H1 (cell line): Measurements from ENCODE around the gene SLC34A1. TPM values are rescaled to one million over a fixed set of nuclear protein-coding genes. Genes with fewer than 3 reads are reported as not detected.

Experiments used
- CTCF ChIA-PET: fragments of 300-600 bp; sonication (Branson Sonifier 250); formaldehyde crosslinking; loops from one replicate; lab custom pipeline; 2021; ENCODE audit not compliant: partially characterized antibody; lab: Charles Lee
- POLR2A ChIA-PET: fragments of 300-600 bp; sonication (Branson Sonifier 250); formaldehyde crosslinking; loops from one replicate; lab custom pipeline; 2021; ENCODE audit warnings: inconsistent platforms; ENCODE audit not compliant: partially characterized antibody; lab: Charles Lee
- DNase-seq, 2 experiments: peaks; one replicate each; pipeline versions ENCODE4 v3.0.0 to v3.0.0-alpha.2; 2010 to 2022; ENCODE audit warnings: low spot score in 2 of 2, low read depth in 1 of 2, mixed read lengths in 1 of 2
- FAIRE-seq: peaks from 2 replicates; lab custom pipeline; 2011; peaks lifted over from hg19 to GRCh38; lab: Jason Lieb, UNC
- H2AFZ ChIP-seq: 2 replicates; pipeline ENCODE4 v1.8.1; 2012; ENCODE audit warnings: low read length, inconsistent platforms
- H2AK5ac ChIP-seq: 2 replicates; pipeline ENCODE4 v1.6.1; 2013; ENCODE audit warnings: low read depth, low read length
- H2BK120ac ChIP-seq: replicated peaks from 2 replicates; pipeline ENCODE3; 2013; ENCODE audit warnings: low read depth, low read length, inconsistent platforms
- H2BK12ac ChIP-seq: 2 replicates; pipeline ENCODE4 v1.6.1; 2013; ENCODE audit warnings: low read depth, low read length
- H2BK15ac ChIP-seq: 2 replicates; pipeline ENCODE4 v1.6.1; 2013; ENCODE audit warnings: low read length
- H2BK20ac ChIP-seq: 2 replicates; pipeline ENCODE4 v1.6.1; 2013; ENCODE audit warnings: low read length
- H2BK5ac ChIP-seq: 2 replicates; pipeline ENCODE4 v1.6.1; 2013; ENCODE audit warnings: low read depth, low read length
- H3K14ac ChIP-seq: 2 replicates; pipeline ENCODE4 v1.6.1; 2013; ENCODE audit warnings: inconsistent platforms; ENCODE audit not compliant: insufficient read length
- H3K18ac ChIP-seq: 2 replicates; pipeline ENCODE4 v1.6.1; 2013; ENCODE audit warnings: low read length; ENCODE audit errors: extremely low read depth
- H3K23ac ChIP-seq: 2 replicates; pipeline ENCODE4 v1.6.1; 2013; ENCODE audit warnings: inconsistent platforms; ENCODE audit not compliant: insufficient read length
- H3K23me2 ChIP-seq: 2 replicates; pipeline ENCODE4 v1.6.1; 2013; ENCODE audit warnings: low read depth, low read length
- H3K27ac ChIP-seq: 2 replicates; pipeline ENCODE4 v1.6.1; 2011; ENCODE audit warnings: low read depth, low read length, inconsistent platforms
- H3K27me3 ChIP-seq, 4 experiments: replicated peaks in 1 of 4; 1 replicate in 1 of 4; 2 replicates in 3 of 4; pipeline versions ENCODE4 v1.6.1 to v1.8.1; 2011 to 2013; ENCODE audit warnings: low read length in 3 of 4, mild to moderate bottlenecking in 3 of 4, inconsistent platforms in 2 of 4, mixed read lengths in 2 of 4, moderate library complexity in 1 of 4; ENCODE audit not compliant: control insufficient read depth in 3 of 4, insufficient read depth in 3 of 4; ENCODE audit errors: extremely low read depth in 1 of 4
- H3K36me3 ChIP-seq, 4 experiments: 2 replicates each; pipeline versions ENCODE4 v1.6.1 to v1.8.1; 2011 to 2013; ENCODE audit warnings: mild to moderate bottlenecking in 4 of 4, low read length in 3 of 4, moderate library complexity in 2 of 4, control low read depth in 1 of 4, inconsistent platforms in 1 of 4; ENCODE audit not compliant: insufficient read depth in 4 of 4, control insufficient read depth in 2 of 4
- H3K4ac ChIP-seq: replicated peaks from 2 replicates; pipeline ENCODE3; 2013; ENCODE audit warnings: low read length, low read depth, mixed read lengths, inconsistent platforms; ENCODE audit not compliant: insufficient read length
- H3K4me1 ChIP-seq, 4 experiments: replicated peaks in 1 of 4; 1 replicate in 1 of 4; 2 replicates in 3 of 4; pipeline versions ENCODE4 v1.6.1 to v1.8.1; 2011 to 2013; ENCODE audit warnings: low read length in 3 of 4, inconsistent platforms in 2 of 4, mixed read lengths in 1 of 4; ENCODE audit not compliant: insufficient read depth in 4 of 4, control insufficient read depth in 3 of 4
- H3K4me2 ChIP-seq, 2 experiments: 2 replicates each; pipeline versions ENCODE4 v1.6.1 to v1.8.1; 2011 to 2013; ENCODE audit warnings: low read depth in 2 of 2, low read length in 2 of 2, control low read depth in 1 of 2, inconsistent platforms in 1 of 2, mild to moderate bottlenecking in 1 of 2; ENCODE audit not compliant: insufficient read depth in 1 of 2
- H3K4me3 ChIP-seq, 4 experiments: fragments of 200-600, 300-600 bp in 1 of 4; sonication (generic), shearing (Covaris generic), sonication (Bioruptor Twin) in 1 of 4; 2 replicates each; pipeline versions ENCODE4 v1.5.1 to v1.8.1; 2011 to 2016; ENCODE audit warnings: low read length in 4 of 4, low read depth in 3 of 4, control low read depth in 2 of 4, inconsistent platforms in 2 of 4, mild to moderate bottlenecking in 2 of 4, mixed read lengths in 1 of 4, moderate library complexity in 1 of 4; ENCODE audit not compliant: insufficient read depth in 2 of 4; ENCODE audit errors: extremely low read depth in 1 of 4
- H3K56ac ChIP-seq: replicated peaks from 2 replicates; pipeline ENCODE3; 2013; ENCODE audit warnings: low read depth, mild to moderate bottlenecking, mixed read lengths, low read length, inconsistent platforms; ENCODE audit not compliant: insufficient read length
- H3K79me1 ChIP-seq: 2 replicates; pipeline ENCODE4 v1.6.1; 2013; ENCODE audit warnings: low read depth, low read length, control low read depth
- H3K79me2 ChIP-seq, 2 experiments: 2 replicates each; pipeline versions ENCODE4 v1.6.1 to v1.8.1; 2012 to 2013; ENCODE audit warnings: low read length in 2 of 2, mild to moderate bottlenecking in 2 of 2, inconsistent platforms in 1 of 2; ENCODE audit not compliant: insufficient read depth in 2 of 2, control insufficient read depth in 1 of 2
- H3K9ac ChIP-seq, 4 experiments: replicated peaks in 1 of 4; 1 replicate in 1 of 4; 2 replicates in 3 of 4; pipeline versions ENCODE4 v1.6.1 to v1.8.1; 2011 to 2013; ENCODE audit warnings: low read depth in 3 of 4, low read length in 3 of 4, control low read depth in 2 of 4, mild to moderate bottlenecking in 2 of 4, moderate library complexity in 2 of 4, inconsistent platforms in 1 of 4; ENCODE audit errors: extremely low read depth in 1 of 4
- H3K9me3 ChIP-seq, 2 experiments: 2 replicates each; pipeline versions ENCODE4 v1.6.1 to v1.8.1; 2012 to 2013; ENCODE audit warnings: mild to moderate bottlenecking in 2 of 2, moderate library complexity in 2 of 2, control low read depth in 1 of 2, inconsistent platforms in 1 of 2, low read depth in 1 of 2, low read length in 1 of 2, mixed read lengths in 1 of 2; ENCODE audit not compliant: insufficient read depth in 2 of 2
- H4K20me1 ChIP-seq, 2 experiments: replicated peaks in 1 of 2; 2 replicates each; pipeline versions ENCODE3 to v1.8.1; 2011 to 2013; ENCODE audit warnings: inconsistent platforms in 2 of 2, low read length in 2 of 2, mild to moderate bottlenecking in 1 of 2; ENCODE audit not compliant: insufficient read depth in 2 of 2, control insufficient read depth in 1 of 2
- H4K5ac ChIP-seq: 2 replicates; pipeline ENCODE4 v1.6.1; 2013; ENCODE audit warnings: low read length, low read depth, mixed read lengths, inconsistent platforms; ENCODE audit not compliant: insufficient read length
- H4K8ac ChIP-seq: 2 replicates; pipeline ENCODE4 v1.8.0; 2013; ENCODE audit warnings: mild to moderate bottlenecking, moderate library complexity, low read length, inconsistent platforms; ENCODE audit not compliant: insufficient read depth; ENCODE audit errors: extremely low read depth
- H4K91ac ChIP-seq: replicated peaks from 2 replicates; pipeline ENCODE3; 2013; ENCODE audit warnings: low read length, mixed read lengths, inconsistent platforms; ENCODE audit not compliant: insufficient read length
- BRCA1 ChIP-seq: IDR thresholded peaks from 2 replicates; pipeline ENCODE4 v1.6.1; 2012; ENCODE audit warnings: low read depth, low read length, improper control_type of control experiment
- CEBPB ChIP-seq: IDR thresholded peaks from 2 replicates; pipeline ENCODE4 v1.6.1; 2012; ENCODE audit warnings: low read depth, low read length
- GTF2F1 ChIP-seq: IDR thresholded peaks from 2 replicates; pipeline ENCODE4 v1.6.1; 2012; ENCODE audit warnings: low read depth, low read length, improper control_type of control experiment, borderline replicate concordance
- HDAC2 ChIP-seq, 2 experiments: fragments of 300-600 bp in 1 of 2; sonication (generic) in 1 of 2; IDR thresholded peaks; 2 replicates each; pipeline ENCODE4 v1.6.1; 2011 to 2012; ENCODE audit warnings: low read depth in 2 of 2, low read length in 2 of 2, mild to moderate bottlenecking in 2 of 2, moderate library complexity in 2 of 2, borderline replicate concordance in 1 of 2, inconsistent platforms in 1 of 2
- KDM5A ChIP-seq: fragments of 200-600 bp; IDR thresholded peaks from 2 replicates; pipeline ENCODE4 v1.7.1; 2012; ENCODE audit warnings: mild to moderate bottlenecking, low read length, inconsistent platforms, mixed read lengths
- RBBP5 ChIP-seq: IDR thresholded peaks from 2 replicates; pipeline ENCODE4 v1.7.1; 2012; ENCODE audit warnings: low read depth, mild to moderate bottlenecking, inconsistent platforms, low read length, moderate library complexity, borderline replicate concordance
- SP2 ChIP-seq: IDR thresholded peaks from 2 replicates; pipeline ENCODE4 v1.6.1; 2012; ENCODE audit warnings: mild to moderate bottlenecking, low read length, inconsistent platforms
- WGBS, 2 experiments: shearing (Covaris generic) in 1 of 2; methylation state at CpG; one replicate each; pipeline versions ENCODE4 v1.1.6 to v1.1.7; 2013 to 2015; ENCODE audit warnings: low lambda C conversion rate in 2 of 2, mixed read lengths in 2 of 2, inconsistent platforms in 1 of 2, low coverage in 1 of 2, missing lambda C conversion rate in 1 of 2; ENCODE audit not compliant: insufficient replicate concordance in 2 of 2, insufficient coverage in 1 of 2, insufficient read length in 1 of 2; ENCODE audit errors: extremely low coverage in 1 of 2, missing lambda C conversion rate in 1 of 2; 5-methylcytosine and 5-hydroxymethylcytosine counted together
- polyA plus RNA-seq, 7 experiments: library from polyadenylated mRNA; depleted of rRNA in 3 of 7; stranded (reverse) in 5 of 7; unstranded in 2 of 7; fragments of >200 nt in 5 of 7; fragments of 200-250 nt in 2 of 7; gene quantifications; 1 replicate in 5 of 7; 2 replicates in 1 of 7; 4 replicates in 1 of 7; pipeline versions ENCODE4 v1.2.1 to v1.2.3, GENCODE V29; 2011 to 2013; ENCODE audit warnings: missing spikeins in 2 of 7, mixed read lengths in 2 of 7
- total RNA-seq: library from RNA; stranded (reverse); fragmentation: NEBNext Ultra II Directional; extraction: Animal tissue kit (Norgen Biotek cat#: 25700); gene quantifications from 2 replicates; pipeline ENCODE4 v1.2.1, GENCODE V29; 2021
- TF ChIP-seq, protein P1 (sequence below): IDR thresholded peaks from 2 replicates; pipeline ENCODE4 v1.6.1; 2012; ENCODE audit warnings: inconsistent platforms
- TF ChIP-seq, protein P2 (sequence below): IDR thresholded peaks from 2 replicates; pipeline ENCODE4 v1.6.1; 2011; ENCODE audit warnings: low read depth, mild to moderate bottlenecking, low read length; ENCODE audit not compliant: insufficient read depth
- TF ChIP-seq, protein P3 (sequence below): IDR thresholded peaks from 2 replicates; pipeline ENCODE4 v1.6.1; 2012; ENCODE audit warnings: inconsistent platforms
- TF ChIP-seq, protein P4 (sequence below): IDR thresholded peaks from 2 replicates; pipeline ENCODE4 v1.6.1; 2011; ENCODE audit warnings: low read length, improper control_type of control experiment

SLC34A1 gene
- total and polyA plus RNA-seq, 2 of the 8 experiments (the other 6 are each of a cell fraction or from before 2014, with no cell fraction given): not detected

DNA sequence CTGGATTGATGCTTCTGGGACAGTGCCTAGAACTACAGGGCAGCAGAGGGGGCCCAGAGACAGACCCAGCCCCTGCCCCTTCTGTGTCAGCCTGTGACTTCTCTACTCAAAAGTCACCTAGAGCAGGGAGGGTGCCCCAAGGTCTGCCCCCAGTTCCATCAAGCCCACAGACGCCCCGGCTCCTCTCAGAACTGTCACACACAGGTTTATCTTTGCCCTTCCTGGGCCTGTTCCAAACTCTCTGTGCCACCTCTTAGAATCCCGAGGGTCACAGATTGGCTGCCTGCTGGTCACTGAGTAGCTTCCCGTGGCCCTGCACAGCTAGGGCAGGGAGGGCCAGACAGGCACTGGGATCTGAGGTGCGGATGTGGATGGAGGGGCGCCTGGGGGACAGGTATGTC, 24.8 kb upstream of the SLC34A1 start:
- FAIRE-seq: no peak
- CTCF ChIA-PET: interaction anchor here (1.4 to 15.6 kb wide), 6 partner anchors 9 to 45 kb away, joined by 3 to 251 read pairs (median 22); partner anchors contain the start of gene MXD3
- no peaks in the 10 kb centered on the region for H3K79me1 ChIP-seq
- TF ChIP-seq, protein P1, sequence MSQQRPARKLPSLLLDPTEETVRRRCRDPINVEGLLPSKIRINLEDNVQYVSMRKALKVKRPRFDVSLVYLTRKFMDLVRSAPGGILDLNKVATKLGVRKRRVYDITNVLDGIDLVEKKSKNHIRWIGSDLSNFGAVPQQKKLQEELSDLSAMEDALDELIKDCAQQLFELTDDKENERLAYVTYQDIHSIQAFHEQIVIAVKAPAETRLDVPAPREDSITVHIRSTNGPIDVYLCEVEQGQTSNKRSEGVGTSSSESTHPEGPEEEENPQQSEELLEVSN: no peak
- TF ChIP-seq HDAC2 (IDR thresholded peaks at IDR 0.05; ENCODE audit: borderline replicate concordance in 1 of 2, low read depth in 2 of 2, low read length in 2 of 2): no peak
- TF ChIP-seq RBBP5: no peak
- TF ChIP-seq GTF2F1: no peak
- TF ChIP-seq, protein P2, sequence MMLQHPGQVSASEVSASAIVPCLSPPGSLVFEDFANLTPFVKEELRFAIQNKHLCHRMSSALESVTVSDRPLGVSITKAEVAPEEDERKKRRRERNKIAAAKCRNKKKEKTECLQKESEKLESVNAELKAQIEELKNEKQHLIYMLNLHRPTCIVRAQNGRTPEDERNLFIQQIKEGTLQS: no peak
- TF ChIP-seq KDM5A: no peak
- TF ChIP-seq BRCA1: no peak
- TF ChIP-seq, protein P3, sequence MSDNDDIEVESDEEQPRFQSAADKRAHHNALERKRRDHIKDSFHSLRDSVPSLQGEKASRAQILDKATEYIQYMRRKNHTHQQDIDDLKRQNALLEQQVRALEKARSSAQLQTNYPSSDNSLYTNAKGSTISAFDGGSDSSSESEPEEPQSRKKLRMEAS: no peak
- TF ChIP-seq SP2: no peak
- TF ChIP-seq, protein P4, sequence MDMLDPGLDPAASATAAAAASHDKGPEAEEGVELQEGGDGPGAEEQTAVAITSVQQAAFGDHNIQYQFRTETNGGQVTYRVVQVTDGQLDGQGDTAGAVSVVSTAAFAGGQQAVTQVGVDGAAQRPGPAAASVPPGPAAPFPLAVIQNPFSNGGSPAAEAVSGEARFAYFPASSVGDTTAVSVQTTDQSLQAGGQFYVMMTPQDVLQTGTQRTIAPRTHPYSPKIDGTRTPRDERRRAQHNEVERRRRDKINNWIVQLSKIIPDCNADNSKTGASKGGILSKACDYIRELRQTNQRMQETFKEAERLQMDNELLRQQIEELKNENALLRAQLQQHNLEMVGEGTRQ: no peak
- TF ChIP-seq CEBPB: no peak

More for the DNA sequence above, 24.8 kb upstream of the SLC34A1 start:
- Histone ChIP-seq H3K23me2 (peaks cover 3% of the 10 kb centered on the region; the same call in 1 of the 2 replicates), H3K18ac (no peak overlapping the region), H4K20me1 (no peaks in the 10 kb centered on the region), H3K36me3 (no peaks in the 10 kb centered on the region), H4K5ac (no peak overlapping the region), H3K9me3 (no peaks in the 10 kb centered on the region), H3K27me3 (peaks cover 0 to 8% (median 4%) of the 10 kb centered on the region in 4 experiments; a peak in 4 of 7 replicates), H4K8ac (no peak overlapping the region), H2AK5ac (no peak overlapping the region), H3K4me1 (peaks cover 0 to 11% (median 8%) of the 10 kb centered on the region in 4 experiments; a peak in 6 of 7 replicates), H3K4ac (no peak overlapping the region), H4K91ac (no peak overlapping the region), H2BK120ac (no peak overlapping the region), H2BK5ac (no peak overlapping the region), H3K56ac (no peak overlapping the region), H3K79me2 (no peaks in the 10 kb centered on the region), H2BK12ac (no peak overlapping the region), H2BK20ac (no peak overlapping the region), H2BK15ac (no peak overlapping the region), H3K4me2 (no peak overlapping the region), H3K23ac (no peak overlapping the region), H3K27ac (no peak overlapping the region; the same call in 1 of the 2 replicates), H2AFZ (no peak overlapping the region), H3K14ac (no peak overlapping the region), H3K9ac (no peak overlapping the region), H3K4me3 (no peak overlapping the region)
- DNase-seq: no peak
- POLR2A ChIA-PET: interaction anchor here (1.2 to 3.1 kb wide), 3 partner anchors 8 to 88 kb away, joined by 3 to 25 read pairs (median 4); partner anchors contain the start of gene LMAN2
- WGBS, 2 experiments: 79% methylated on average over 6 of the region's 6 CpGs; no CpG with 5 or more reads in 1 of the 2 experiments
